ENCODE measurements around the gene DUSP6.
A peak's percentile ranks its signal among the peaks of the same experiment; 100 is the strongest.

Gene DUSP6

DNA sequence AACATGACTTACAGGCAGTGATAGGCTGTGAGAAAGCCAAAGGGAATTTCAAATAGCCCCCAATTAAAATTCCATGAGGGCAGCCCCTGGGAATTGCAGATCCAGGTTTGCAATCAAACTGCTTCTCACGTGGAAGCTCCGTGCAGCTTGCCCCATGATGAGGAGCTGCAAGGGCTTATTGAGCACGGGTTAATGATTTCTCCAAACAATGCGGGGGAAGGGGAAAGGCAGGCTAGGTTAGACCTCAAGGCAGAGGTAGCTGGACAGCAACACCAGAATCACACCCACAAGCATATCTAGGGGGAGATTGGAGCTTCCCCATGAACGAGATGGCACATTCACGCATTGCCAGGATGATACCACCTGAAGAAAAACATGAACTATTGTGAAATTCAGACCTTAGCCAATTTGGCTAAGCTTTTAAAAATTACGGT, 5.0 kb upstream of the DUSP6 start:
- H3K4me3 ChIP-seq (ENCODE audit: low read depth in 1 of 2, low read length in 1 of 2): no peak overlapping the region
- no peaks in the 10 kb centered on the region for H3K9me3 ChIP-seq
- no peak overlapping the region for H3K27ac ChIP-seq
- peaks cover 5% of the 10 kb centered on the region for H3K36me3 ChIP-seq
- H3K27me3 ChIP-seq: no peaks in the 10 kb centered on the region
- TF ChIP-seq, protein P1, sequence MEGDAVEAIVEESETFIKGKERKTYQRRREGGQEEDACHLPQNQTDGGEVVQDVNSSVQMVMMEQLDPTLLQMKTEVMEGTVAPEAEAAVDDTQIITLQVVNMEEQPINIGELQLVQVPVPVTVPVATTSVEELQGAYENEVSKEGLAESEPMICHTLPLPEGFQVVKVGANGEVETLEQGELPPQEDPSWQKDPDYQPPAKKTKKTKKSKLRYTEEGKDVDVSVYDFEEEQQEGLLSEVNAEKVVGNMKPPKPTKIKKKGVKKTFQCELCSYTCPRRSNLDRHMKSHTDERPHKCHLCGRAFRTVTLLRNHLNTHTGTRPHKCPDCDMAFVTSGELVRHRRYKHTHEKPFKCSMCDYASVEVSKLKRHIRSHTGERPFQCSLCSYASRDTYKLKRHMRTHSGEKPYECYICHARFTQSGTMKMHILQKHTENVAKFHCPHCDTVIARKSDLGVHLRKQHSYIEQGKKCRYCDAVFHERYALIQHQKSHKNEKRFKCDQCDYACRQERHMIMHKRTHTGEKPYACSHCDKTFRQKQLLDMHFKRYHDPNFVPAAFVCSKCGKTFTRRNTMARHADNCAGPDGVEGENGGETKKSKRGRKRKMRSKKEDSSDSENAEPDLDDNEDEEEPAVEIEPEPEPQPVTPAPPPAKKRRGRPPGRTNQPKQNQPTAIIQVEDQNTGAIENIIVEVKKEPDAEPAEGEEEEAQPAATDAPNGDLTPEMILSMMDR (IDR thresholded peaks at IDR 0.05): no peak
- peaks cover 26 to 28% of the 10 kb centered on the region in 2 experiments for H3K4me1 ChIP-seq (ENCODE audit: control insufficient read depth in 1 of 2, insufficient read depth in 1 of 2, low read depth in 1 of 2, low read length in 1 of 2)

DNA sequence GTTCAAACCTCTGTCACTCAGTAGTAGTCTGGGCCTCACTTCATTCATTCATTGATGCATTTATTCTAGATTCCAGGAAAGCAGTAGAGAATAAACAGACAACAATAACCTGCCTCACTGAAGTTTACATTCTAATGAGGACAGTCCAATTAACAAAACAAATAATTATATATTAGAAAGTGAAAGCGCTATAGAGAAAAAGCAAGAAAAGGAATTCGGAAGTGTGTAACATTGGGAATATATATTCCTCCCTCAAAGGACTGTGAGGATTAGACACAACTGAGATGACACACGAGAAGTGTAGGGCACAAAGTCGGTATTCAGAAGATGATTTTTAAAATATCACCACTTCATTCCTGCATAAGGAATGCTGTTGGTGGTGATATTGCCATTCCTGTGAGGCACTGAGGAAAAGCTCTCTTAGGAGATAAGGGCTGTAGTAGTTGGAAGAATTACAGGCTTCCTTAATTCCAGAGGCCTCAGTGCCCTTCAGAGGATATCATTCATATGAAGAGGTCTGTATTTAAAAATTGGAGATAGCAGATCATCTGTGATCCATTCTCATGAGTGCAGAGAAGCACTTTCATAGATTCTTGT, 3.9 kb upstream of the DUSP6 start:
- Histone ChIP-seq H3K27ac (no peak overlapping the region), H3K4me3 (ENCODE audit: low read depth in 1 of 2, low read length in 1 of 2) (no peak overlapping the region), H3K36me3 (no peaks in the 10 kb centered on the region), H3K9me3 (no peaks in the 10 kb centered on the region), H3K4me1 (ENCODE audit: control insufficient read depth in 1 of 2, insufficient read depth in 1 of 2, low read depth in 1 of 2, low read length in 1 of 2) (peaks cover 30 to 31% of the 10 kb centered on the region in 2 experiments), H3K27me3 (no peaks in the 10 kb centered on the region)
- TF ChIP-seq, protein P1 (IDR thresholded peaks at IDR 0.05): no peak

DNA sequence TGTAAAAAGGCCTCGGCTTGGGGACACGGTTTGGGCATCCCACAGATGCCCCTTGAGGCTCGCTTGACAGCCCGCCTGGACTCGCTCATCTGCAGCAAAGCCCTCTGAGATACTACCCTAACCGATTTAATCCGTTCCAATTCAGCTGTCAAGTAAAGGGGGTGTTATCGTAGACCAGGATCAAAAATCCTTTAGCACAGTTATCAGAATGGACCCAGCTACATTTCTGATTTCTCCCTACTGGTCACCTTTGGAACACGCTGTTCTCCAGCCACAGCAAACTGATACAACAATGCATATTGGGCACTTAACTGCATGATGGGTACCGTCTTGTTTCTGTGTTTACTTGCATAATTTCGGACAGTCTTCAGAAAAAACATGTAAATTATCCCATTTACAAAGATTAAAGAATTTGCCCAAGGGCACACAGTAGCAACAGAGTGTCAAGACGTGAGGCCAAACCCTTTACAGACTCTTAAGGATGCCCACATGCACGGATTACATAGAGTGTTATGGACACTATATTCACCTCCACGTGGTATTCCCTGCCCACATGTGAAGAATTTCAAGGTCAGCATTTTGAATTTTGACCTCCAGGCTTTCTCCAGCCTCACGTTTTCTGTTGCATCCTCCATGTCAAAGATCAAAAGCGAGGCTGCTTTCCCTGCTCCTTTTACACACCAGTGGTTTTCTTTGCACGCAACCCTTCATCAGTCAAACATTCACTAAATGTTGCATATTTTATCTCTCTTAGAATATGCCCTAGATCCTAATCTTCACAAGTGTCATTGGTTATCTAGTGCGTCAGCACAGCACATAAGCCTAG, 3.2 kb upstream of the DUSP6 start:
- TF ChIP-seq, protein P1 (IDR thresholded peaks at IDR 0.05): no peak
- no peaks in the 10 kb centered on the region for H3K27me3 ChIP-seq
- H3K4me1 ChIP-seq (ENCODE audit: control insufficient read depth in 1 of 2, insufficient read depth in 1 of 2, low read depth in 1 of 2, low read length in 1 of 2): peaks cover 31 to 33% of the 10 kb centered on the region in 2 experiments
- peak overlapping the region; percentile 97 for H3K27ac ChIP-seq
- H3K4me3 ChIP-seq (ENCODE audit: low read depth in 1 of 2, low read length in 1 of 2): peak overlapping the region; percentile 73 to 90
- H3K9me3 ChIP-seq: no peaks in the 10 kb centered on the region
- peaks cover 3% of the 10 kb centered on the region for H3K36me3 ChIP-seq

DNA sequence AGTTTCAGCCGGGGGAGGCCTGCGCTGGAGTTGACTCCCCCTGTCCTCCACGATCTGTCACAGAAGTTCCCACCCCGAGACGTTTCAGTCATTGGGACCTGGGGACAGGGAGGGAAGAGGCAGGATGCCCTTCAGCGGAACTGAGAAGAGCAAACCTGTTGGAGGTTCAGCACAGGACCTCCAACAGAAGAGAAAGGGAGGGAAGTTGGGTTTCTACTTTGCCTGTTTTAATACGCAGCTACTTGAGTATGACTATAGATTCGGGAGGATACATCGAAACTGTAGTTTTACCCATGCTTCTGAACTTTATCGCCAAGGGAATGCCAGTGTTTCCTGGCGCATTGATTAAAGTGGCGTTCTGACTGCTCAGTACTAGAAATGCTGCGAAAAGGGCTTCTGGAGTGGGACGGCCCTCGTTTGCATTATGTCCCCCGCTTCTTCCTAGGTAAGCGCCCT, 2.3 kb upstream of the DUSP6 start:
- H3K27ac ChIP-seq: peak overlapping the region; percentile 97
- peak overlapping the region; percentile 73 to 90 for H3K4me3 ChIP-seq (ENCODE audit: low read depth in 1 of 2, low read length in 1 of 2)

DNA sequence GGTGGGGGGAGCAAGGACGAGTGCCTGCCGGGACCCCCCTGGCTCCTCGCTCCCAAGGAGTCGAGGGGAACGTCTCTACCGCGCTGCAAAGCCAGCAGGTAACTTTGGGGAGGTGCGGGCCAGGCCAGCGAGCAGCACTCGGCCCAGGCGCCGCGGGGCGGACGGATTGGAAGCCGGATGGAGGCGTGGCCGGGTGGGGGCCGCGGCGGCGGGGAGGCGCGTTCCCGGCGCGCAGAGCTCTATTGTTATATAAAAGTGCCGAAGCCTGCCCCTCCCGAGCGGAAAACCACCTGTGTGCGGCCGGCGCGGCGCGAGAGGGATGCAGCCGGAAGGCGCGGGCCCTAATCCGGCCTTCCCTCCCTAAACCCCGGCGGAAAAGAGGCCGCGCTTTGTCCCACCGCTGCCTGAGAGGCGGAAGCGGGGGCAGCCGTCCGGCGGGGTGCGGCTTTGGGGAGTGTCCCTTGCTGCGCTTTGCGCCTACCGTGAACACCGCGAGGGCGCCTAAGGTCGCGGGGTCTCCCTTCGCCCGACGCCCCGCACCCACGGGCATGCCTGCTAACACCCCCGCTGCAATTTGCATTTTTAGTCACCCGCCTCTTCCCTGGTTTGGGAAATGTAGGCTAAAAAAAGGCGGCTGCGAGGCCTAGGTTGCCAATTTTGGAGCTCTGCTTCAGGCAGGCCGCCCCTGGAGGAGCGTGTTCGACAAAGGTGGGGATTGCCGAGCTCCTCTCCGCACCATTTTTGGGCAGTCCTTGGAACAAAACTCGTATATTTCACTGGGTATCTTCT, 1.7 kb upstream of the DUSP6 start:
- Histone ChIP-seq H3K9me3 (no peaks in the 10 kb centered on the region), H3K4me3 (ENCODE audit: low read depth in 1 of 2, low read length in 1 of 2) (peak overlapping the region; percentile 73 to 90), H3K4me1 (ENCODE audit: control insufficient read depth in 1 of 2, insufficient read depth in 1 of 2, low read depth in 1 of 2, low read length in 1 of 2) (peaks cover 43 to 48% of the 10 kb centered on the region in 2 experiments), H3K27ac (peak overlapping the region; percentile 97), H3K27me3 (no peaks in the 10 kb centered on the region), H3K36me3 (peaks cover 17% of the 10 kb centered on the region)
- TF ChIP-seq, protein P1 (IDR thresholded peaks at IDR 0.05): peak; percentile 30

More for the DNA sequence above, 2.3 kb upstream of the DUSP6 start:
- TF ChIP-seq, protein P1 (IDR thresholded peaks at IDR 0.05): no peak
- H3K4me1 ChIP-seq (ENCODE audit: control insufficient read depth in 1 of 2, insufficient read depth in 1 of 2, low read depth in 1 of 2, low read length in 1 of 2): peaks cover 36 to 41% of the 10 kb centered on the region in 2 experiments
- no peaks in the 10 kb centered on the region for H3K27me3 ChIP-seq
- H3K9me3 ChIP-seq: no peaks in the 10 kb centered on the region
- peaks cover 11% of the 10 kb centered on the region for H3K36me3 ChIP-seq
